NT2/D1 (cell line): Measurements from ENCODE around the gene BSCL2.

Source experiments
- DNase-seq: peaks from one replicate; pipeline ENCODE4 v3.0.0-alpha.2; 2011; ENCODE audit warnings: low read depth, low spot score
- H3K27me3 ChIP-seq: 2 replicates; pipeline ENCODE4 v1.6.0; 2011; ENCODE audit warnings: mild to moderate bottlenecking; ENCODE audit not compliant: insufficient read length, insufficient read depth
- H3K36me3 ChIP-seq: 2 replicates; pipeline ENCODE4 v1.6.1; 2011; ENCODE audit warnings: mild to moderate bottlenecking, low read length, mixed read lengths; ENCODE audit not compliant: insufficient read depth, insufficient read length
- H3K4me1 ChIP-seq: 2 replicates; pipeline ENCODE4 v1.5.1; 2011; ENCODE audit not compliant: insufficient read depth, insufficient read length
- H3K4me3 ChIP-seq: 2 replicates; pipeline ENCODE4 v1.5.1; 2011; ENCODE audit warnings: low read depth; ENCODE audit not compliant: insufficient read length
- H3K9ac ChIP-seq: 2 replicates; pipeline ENCODE4 v1.6.0; 2011; ENCODE audit warnings: low read depth; ENCODE audit not compliant: insufficient read length
- H3K9me3 ChIP-seq: 2 replicates; pipeline ENCODE4 v1.5.1; 2011; ENCODE audit warnings: mild to moderate bottlenecking, low read length; ENCODE audit not compliant: insufficient read depth
- SUZ12 ChIP-seq: IDR thresholded peaks from 2 replicates; pipeline ENCODE4 v1.6.1; 2011; ENCODE audit not compliant: insufficient read length, insufficient read depth; ENCODE audit errors: extremely low read depth
- YY1 ChIP-seq: IDR thresholded peaks from 2 replicates; pipeline ENCODE4 v1.6.1; 2011; ENCODE audit not compliant: insufficient read length, insufficient read depth
- ZNF274 ChIP-seq: IDR thresholded peaks from 2 replicates; pipeline ENCODE4 v1.6.1; 2011; ENCODE audit warnings: mild to moderate bottlenecking, low read depth, low read length

BSCL2 gene

DNA sequence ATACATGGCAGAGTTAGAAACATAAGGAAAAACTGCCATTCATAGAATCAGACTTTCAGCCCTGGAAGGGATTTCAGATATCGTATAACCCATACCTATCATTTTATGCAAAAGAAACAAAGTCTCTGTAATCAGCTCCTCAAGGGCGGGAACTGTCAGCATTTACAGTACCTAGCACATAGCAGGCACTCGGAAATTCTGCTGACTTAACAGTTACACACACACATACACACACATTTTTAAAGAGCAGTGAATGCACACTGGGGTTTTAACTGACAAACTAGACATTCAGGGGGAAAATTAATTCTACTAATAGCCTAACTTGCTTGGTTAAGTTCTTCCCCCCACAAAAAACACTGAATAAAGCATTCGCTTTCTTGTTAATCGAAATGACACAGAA is 9.0 kb upstream of the BSCL2 start:
- TF ChIP-seq YY1 (no peak), ZNF274 (no peak), SUZ12 (no peak)

DNA sequence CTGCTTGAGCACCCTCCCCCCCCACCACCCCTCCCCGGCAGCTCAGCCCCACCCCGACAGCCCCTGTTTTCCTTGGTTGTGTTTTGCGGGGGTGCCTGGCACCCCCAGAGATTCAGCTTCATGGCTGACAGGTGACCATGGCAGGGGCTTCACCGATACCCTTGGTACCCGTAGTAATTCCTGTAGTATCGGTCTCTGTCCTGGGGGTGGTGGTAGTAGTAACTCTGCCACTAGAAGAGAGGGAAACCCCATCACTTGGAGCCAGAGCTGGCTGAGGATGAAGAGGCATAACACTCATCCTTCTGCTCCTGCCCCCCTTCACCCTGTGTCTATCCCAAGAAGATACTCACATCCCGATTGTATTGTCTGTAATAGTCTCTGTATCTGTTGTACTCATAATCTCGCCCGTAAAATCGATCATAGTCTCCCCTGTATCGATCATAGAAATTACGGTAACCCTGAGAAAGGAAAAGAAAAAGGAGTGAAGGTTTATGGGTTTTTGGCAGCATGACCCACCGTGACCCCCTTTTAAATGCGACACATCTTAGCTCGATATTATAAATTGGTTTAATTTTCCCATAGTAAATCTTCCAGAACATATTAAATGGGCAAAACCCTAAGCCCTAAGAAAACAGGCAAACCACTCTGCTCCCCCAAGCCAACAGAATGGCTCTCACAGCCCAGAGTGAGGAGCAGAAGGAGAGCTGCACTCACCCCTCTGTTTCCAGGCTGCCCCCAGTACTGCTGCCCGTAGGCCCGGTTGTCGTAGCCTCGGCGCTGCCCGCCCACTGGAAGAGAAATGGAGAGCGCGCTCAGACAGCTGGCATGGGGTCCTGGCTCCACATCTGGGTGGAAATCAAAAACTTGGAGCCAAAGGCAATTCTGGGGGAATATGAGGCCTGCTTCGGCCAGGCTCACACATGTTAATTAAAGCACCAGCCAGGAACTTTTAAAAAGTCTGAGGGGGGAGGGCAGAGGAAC is 8.2 kb upstream of the BSCL2 start:
- Histone ChIP-seq H3K36me3 (peaks cover 89% of the 10 kb centered on the region), H3K27me3 (no peaks in the 10 kb centered on the region), H3K9ac (peak overlapping the region; percentile 34), H3K4me3 (no peak overlapping the region), H3K9me3 (no peaks in the 10 kb centered on the region), H3K4me1 (peaks cover 13% of the 10 kb centered on the region)
- TF ChIP-seq ZNF274 (no peak), SUZ12 (no peak), YY1 (no peak)
- no peak for DNase-seq

More for the DNA sequence above, 9.0 kb upstream of the BSCL2 start:
- H3K4me3 ChIP-seq: no peak overlapping the region
- peaks cover 13% of the 10 kb centered on the region for H3K4me1 ChIP-seq
- no peaks in the 10 kb centered on the region for H3K9me3 ChIP-seq
- no peak overlapping the region for H3K9ac ChIP-seq
- no peak for DNase-seq
- peaks cover 89% of the 10 kb centered on the region for H3K36me3 ChIP-seq
- H3K27me3 ChIP-seq: no peaks in the 10 kb centered on the region

DNA sequence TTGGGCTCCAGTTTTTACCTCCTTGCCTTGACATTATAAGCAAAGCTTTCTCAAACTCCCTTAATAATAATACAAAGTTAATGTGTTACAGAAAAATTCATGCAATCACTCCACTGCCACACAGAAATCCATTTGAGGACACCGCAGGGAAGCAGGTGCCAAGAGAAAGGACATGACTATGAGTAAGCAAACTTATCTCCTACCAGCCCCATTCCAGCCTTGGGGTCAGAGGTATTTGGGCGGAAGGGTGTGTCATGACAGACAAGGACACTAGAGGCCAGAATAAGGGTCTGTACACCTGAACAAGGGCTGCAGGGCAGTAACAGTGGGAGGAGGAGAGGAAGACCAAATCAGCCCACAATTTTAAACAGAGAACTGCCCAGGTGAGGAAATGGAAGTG is 6.1 kb upstream of the BSCL2 start:
- no peaks in the 10 kb centered on the region for H3K9me3 ChIP-seq
- H3K9ac ChIP-seq: no peak overlapping the region
- no peak for DNase-seq
- H3K27me3 ChIP-seq: no peaks in the 10 kb centered on the region
- peaks cover 20% of the 10 kb centered on the region for H3K4me1 ChIP-seq
- peaks cover 78% of the 10 kb centered on the region for H3K36me3 ChIP-seq
- TF ChIP-seq ZNF274 (no peak), YY1 (no peak), SUZ12 (no peak)
- no peak overlapping the region for H3K4me3 ChIP-seq

DNA sequence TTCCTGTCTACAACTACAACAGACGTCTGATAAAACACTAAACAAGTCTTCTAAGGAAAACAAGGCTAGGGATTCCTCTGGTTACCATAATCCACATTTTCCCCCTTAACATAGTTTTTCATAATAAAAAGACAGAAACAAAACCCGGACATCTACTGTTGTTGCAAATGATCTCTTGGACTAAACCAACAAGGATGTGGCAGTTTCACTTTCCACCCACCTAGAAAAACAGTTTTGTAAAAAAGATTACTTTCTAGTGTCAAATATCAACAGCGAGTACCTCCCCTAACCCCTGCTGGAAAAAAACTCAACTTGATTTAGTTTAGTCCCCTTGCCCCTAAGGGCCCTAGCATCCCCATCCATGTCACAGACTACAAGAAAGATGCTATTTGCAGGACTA is 5.6 kb upstream of the BSCL2 start:
- Histone ChIP-seq H3K4me3 (no peak overlapping the region), H3K4me1 (peaks cover 24% of the 10 kb centered on the region), H3K9me3 (no peaks in the 10 kb centered on the region), H3K9ac (no peak overlapping the region), H3K36me3 (peaks cover 76% of the 10 kb centered on the region), H3K27me3 (no peaks in the 10 kb centered on the region)
- no peak for DNase-seq
- TF ChIP-seq YY1 (no peak), ZNF274 (no peak), SUZ12 (no peak)

DNA sequence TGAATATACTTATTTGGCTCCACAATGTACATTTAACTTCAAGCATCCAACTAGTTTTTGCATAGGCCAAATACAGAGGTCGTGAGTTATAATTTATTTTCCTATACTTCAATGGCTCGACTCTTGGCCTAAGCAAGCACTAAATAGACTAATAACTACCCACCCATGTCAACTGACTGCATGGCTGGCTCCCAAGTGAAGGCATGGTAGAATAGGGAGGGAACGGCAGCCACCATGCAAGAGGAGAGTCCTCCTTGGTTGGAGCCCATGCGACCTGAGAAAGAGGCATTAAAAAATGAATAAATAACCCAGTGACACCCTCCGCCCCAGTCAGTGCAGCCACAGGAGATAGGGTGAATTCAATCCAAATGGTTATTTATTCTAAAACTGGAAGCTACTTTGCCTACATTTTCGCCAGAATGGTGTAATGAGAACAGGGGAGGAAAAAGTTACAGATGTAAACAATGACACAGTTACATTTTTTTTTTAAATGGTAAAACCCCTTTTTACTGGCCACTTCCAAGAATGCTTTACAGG is 5.1 kb upstream of the BSCL2 start:
- DNase-seq: no peak
- H3K27me3 ChIP-seq: no peaks in the 10 kb centered on the region
- no peaks in the 10 kb centered on the region for H3K9me3 ChIP-seq
- no peak for TF ChIP-seq YY1
- TF ChIP-seq SUZ12: no peak
- no peak for TF ChIP-seq ZNF274
- H3K4me1 ChIP-seq: peaks cover 27% of the 10 kb centered on the region
- H3K9ac ChIP-seq: no peak overlapping the region
- H3K36me3 ChIP-seq: peaks cover 71% of the 10 kb centered on the region
- no peak overlapping the region for H3K4me3 ChIP-seq

DNA sequence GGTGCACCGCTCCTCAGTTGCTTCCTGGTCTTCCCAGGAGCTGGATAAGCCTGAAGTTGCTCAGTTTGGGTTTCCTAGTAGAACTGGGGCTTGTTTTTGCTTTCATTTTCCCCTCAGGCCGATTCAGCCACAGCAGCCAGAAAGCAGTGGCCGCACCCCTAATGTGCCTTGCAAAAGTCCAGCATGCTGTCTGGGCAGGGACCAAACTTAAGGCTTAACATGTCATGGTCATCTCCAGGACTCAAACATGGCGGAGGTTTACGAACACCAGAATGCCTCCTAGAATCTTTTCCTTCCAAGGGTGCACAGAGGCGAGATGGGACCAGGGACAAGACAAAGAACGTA is 2.7 kb upstream of the BSCL2 start:
- H3K27me3 ChIP-seq: no peaks in the 10 kb centered on the region
- DNase-seq: no peak
- H3K36me3 ChIP-seq: peaks cover 54% of the 10 kb centered on the region
- H3K9me3 ChIP-seq: no peaks in the 10 kb centered on the region
- peak overlapping the region; percentile 81 for H3K9ac ChIP-seq
- peak overlapping the region; percentile 60 for H3K4me3 ChIP-seq
- H3K4me1 ChIP-seq: peaks cover 27% of the 10 kb centered on the region
- no peak for TF ChIP-seq YY1
- TF ChIP-seq ZNF274: no peak
- no peak for TF ChIP-seq SUZ12

DNA sequence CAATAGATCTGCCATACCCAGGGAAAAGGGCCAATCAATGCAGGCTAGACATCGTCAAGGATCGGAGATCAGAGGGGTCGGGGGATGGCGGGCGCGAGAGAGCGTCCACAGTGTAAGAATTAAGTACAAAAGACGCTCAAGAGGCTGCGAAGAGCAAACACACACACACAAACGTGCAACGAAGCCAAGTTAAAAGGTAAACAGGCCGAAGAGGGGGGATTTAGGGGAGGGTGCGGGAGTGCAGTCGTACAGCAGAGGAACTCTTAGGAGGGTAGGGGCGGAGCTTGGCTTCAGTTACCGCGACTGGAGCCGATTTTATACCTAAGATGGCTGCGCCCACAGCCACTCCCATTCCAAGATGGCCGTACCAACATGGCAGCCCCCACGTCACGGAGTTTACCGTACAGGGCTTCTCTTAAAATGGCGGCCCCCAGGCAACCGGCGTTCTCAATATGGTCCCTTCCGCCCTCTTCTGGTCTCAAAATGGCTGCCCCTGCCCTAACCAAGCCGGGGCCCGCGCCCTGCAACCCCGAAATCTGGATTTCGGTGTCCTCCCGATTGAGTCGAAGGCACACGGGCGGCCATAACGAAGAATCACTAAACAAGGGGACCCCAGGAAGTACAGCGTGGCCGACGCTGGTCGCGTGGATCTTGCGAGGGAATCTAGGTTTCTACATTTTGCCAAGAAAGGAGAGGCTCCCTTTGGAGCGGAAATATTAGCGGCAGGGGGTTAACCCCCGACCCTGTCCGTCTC is 2.2 kb upstream of the BSCL2 start:
- Histone ChIP-seq H3K36me3 (peaks cover 55% of the 10 kb centered on the region), H3K9me3 (no peaks in the 10 kb centered on the region), H3K4me3 (peak overlapping the region; percentile 60), H3K27me3 (no peaks in the 10 kb centered on the region), H3K4me1 (peaks cover 23% of the 10 kb centered on the region), H3K9ac (peak overlapping the region; percentile 81)
- peak; percentile 98 for DNase-seq
- TF ChIP-seq SUZ12: no peak
- peak; percentile 100 for TF ChIP-seq YY1
